Activated naive CD4-positive, alpha-beta T cell treated with anti-CD3 and anti-CD28 coated beads, Interleukin-2, amount 10 ng/mL, durations not matched to agents 7 days and 5 days (primary cell): Measurements from ENCODE around the gene COL4A6.
"Not testable (repeated sequence)": the region's sequence is repeated elsewhere in the genome, so short reads cannot be mapped to it uniquely, and the experiment has no call there.

Source experiments
- CTCF ChIA-PET: fragments of 350-600 bp; sonication (Branson Sonifier 250); formaldehyde crosslinking; loops from one replicate; lab custom pipeline; 2021; ENCODE audit warnings: antibody characterized with exemption; lab: Charles Lee
- DNase-seq: peaks from one replicate; pipeline ENCODE4 v3.0.0-alpha.2; 2020
- H3K27ac Mint-ChIP-seq: one replicate; pipeline ENCODE4 v1.8.0; 2021; ENCODE audit warnings: mild to moderate bottlenecking, moderate library complexity, mixed read lengths
- H3K27me3 Mint-ChIP-seq: one replicate; pipeline ENCODE4 v1.8.0; 2021; ENCODE audit warnings: mild to moderate bottlenecking, mixed read lengths
- H3K36me3 Mint-ChIP-seq: one replicate; pipeline ENCODE4 v1.8.0; 2021; ENCODE audit warnings: mixed read lengths
- H3K4me1 Mint-ChIP-seq: one replicate; pipeline ENCODE4 v1.8.0; 2021; ENCODE audit warnings: mixed read lengths
- H3K4me3 Mint-ChIP-seq: one replicate; pipeline ENCODE4 v1.8.0; 2021; ENCODE audit warnings: mild to moderate bottlenecking, moderate library complexity, mixed read lengths
- H3K9me3 Mint-ChIP-seq: one replicate; pipeline ENCODE4 v1.8.0; 2021; ENCODE audit warnings: mixed read lengths

Gene COL4A6

GRCh38 chrX:108380222-108380621, 58.0 kb downstream of the COL4A6 start:
- Mint-ChIP-seq H3K36me3 (no peaks in the 10 kb centered on the region), H3K9me3 (no peaks in the 10 kb centered on the region), H3K4me3 (no peak overlapping the region), H3K27me3 (no peaks in the 10 kb centered on the region), H3K27ac (no peak overlapping the region), H3K4me1 (no peaks in the 10 kb centered on the region)
- CTCF ChIA-PET = no interaction called here
- no peak for DNase-seq

- H3K4me3 Mint-ChIP-seq, H3K4me1 Mint-ChIP-seq, H3K27ac Mint-ChIP-seq, DNase-seq, H3K9me3 Mint-ChIP-seq, CTCF ChIA-PET, H3K27me3 Mint-ChIP-seq, H3K36me3 Mint-ChIP-seq: not testable (repeated sequence)
These were observed 61.4 kb downstream of the COL4A6 start for GRCh38 chrX:108376821-108377220.

GRCh38 chrX:108375591-108375990, 62.6 kb downstream of the COL4A6 start:
- H3K27ac Mint-ChIP-seq, CTCF ChIA-PET, H3K9me3 Mint-ChIP-seq, H3K4me1 Mint-ChIP-seq, H3K4me3 Mint-ChIP-seq, H3K27me3 Mint-ChIP-seq, H3K36me3 Mint-ChIP-seq, DNase-seq: not testable (repeated sequence)

GRCh38 chrX:108366644-108367406, 71.4 kb downstream of the COL4A6 start:
- no peaks in the 10 kb centered on the region for H3K36me3 Mint-ChIP-seq
- DNase-seq = no peak
- H3K27ac Mint-ChIP-seq = no peak overlapping the region
- no peaks in the 10 kb centered on the region for H3K9me3 Mint-ChIP-seq
- no peaks in the 10 kb centered on the region for H3K4me1 Mint-ChIP-seq
- no peaks in the 10 kb centered on the region for H3K27me3 Mint-ChIP-seq
- no peak overlapping the region for H3K4me3 Mint-ChIP-seq
- CTCF ChIA-PET = no interaction called here

GRCh38 chrX:108362026-108362425, 76.2 kb downstream of the COL4A6 start:
- H3K27ac Mint-ChIP-seq = no peak overlapping the region
- no peaks in the 10 kb centered on the region for H3K36me3 Mint-ChIP-seq
- no peak overlapping the region for H3K4me3 Mint-ChIP-seq
- no peaks in the 10 kb centered on the region for H3K4me1 Mint-ChIP-seq
- DNase-seq = no peak
- no peaks in the 10 kb centered on the region for H3K9me3 Mint-ChIP-seq
- CTCF ChIA-PET = no interaction called here
- H3K27me3 Mint-ChIP-seq = no peaks in the 10 kb centered on the region

- DNase-seq = no peak
- CTCF ChIA-PET = no interaction called here
- no peak overlapping the region for H3K27ac Mint-ChIP-seq
- no peaks in the 10 kb centered on the region for H3K27me3 Mint-ChIP-seq
- H3K4me1 Mint-ChIP-seq = no peaks in the 10 kb centered on the region
- no peaks in the 10 kb centered on the region for H3K36me3 Mint-ChIP-seq
- no peak overlapping the region for H3K4me3 Mint-ChIP-seq
- H3K9me3 Mint-ChIP-seq = no peaks in the 10 kb centered on the region
These were observed 76.9 kb downstream of the COL4A6 start for GRCh38 chrX:108361316-108361715.

- no peaks in the 10 kb centered on the region for H3K9me3 Mint-ChIP-seq
These were observed 78.2 kb downstream of the COL4A6 start for GRCh38 chrX:108359806-108360602.

GRCh38 chrX:108353452-108353851, 84.8 kb downstream of the COL4A6 start:
- H3K27ac Mint-ChIP-seq = no peak overlapping the region
- no peak for DNase-seq
- H3K36me3 Mint-ChIP-seq = no peaks in the 10 kb centered on the region
- H3K4me1 Mint-ChIP-seq = no peaks in the 10 kb centered on the region
- CTCF ChIA-PET = no interaction called here
- H3K27me3 Mint-ChIP-seq = no peaks in the 10 kb centered on the region
- no peak overlapping the region for H3K4me3 Mint-ChIP-seq
- H3K9me3 Mint-ChIP-seq = no peaks in the 10 kb centered on the region

More at GRCh38 chrX:108359806-108360602, 78.2 kb downstream of the COL4A6 start:
- no peak overlapping the region for H3K27ac Mint-ChIP-seq
- no peak overlapping the region for H3K4me3 Mint-ChIP-seq
- CTCF ChIA-PET = no interaction called here
- no peaks in the 10 kb centered on the region for H3K27me3 Mint-ChIP-seq
- H3K4me1 Mint-ChIP-seq = no peaks in the 10 kb centered on the region
- H3K36me3 Mint-ChIP-seq = no peaks in the 10 kb centered on the region
- no peak for DNase-seq

- CTCF ChIA-PET = no interaction called here
- Mint-ChIP-seq H3K27me3 (no peaks in the 10 kb centered on the region), H3K36me3 (no peaks in the 10 kb centered on the region), H3K4me3 (no peak overlapping the region), H3K9me3 (no peaks in the 10 kb centered on the region), H3K27ac (no peak overlapping the region), H3K4me1 (no peaks in the 10 kb centered on the region)
- no peak for DNase-seq
These were observed 89.0 kb downstream of the COL4A6 start for GRCh38 chrX:108349210-108349609.

- DNase-seq = no peak
- CTCF ChIA-PET = no interaction called here
- Mint-ChIP-seq H3K27me3 (no peaks in the 10 kb centered on the region), H3K36me3 (no peaks in the 10 kb centered on the region), H3K9me3 (no peaks in the 10 kb centered on the region), H3K4me1 (no peaks in the 10 kb centered on the region), H3K27ac (no peak overlapping the region), H3K4me3 (no peak overlapping the region)
These were observed 89.7 kb downstream of the COL4A6 start for GRCh38 chrX:108348525-108348924.

- Mint-ChIP-seq H3K9me3 (no peaks in the 10 kb centered on the region), H3K4me3 (no peak overlapping the region), H3K27ac (no peak overlapping the region), H3K36me3 (no peaks in the 10 kb centered on the region), H3K27me3 (no peaks in the 10 kb centered on the region), H3K4me1 (no peaks in the 10 kb centered on the region)
- no peak for DNase-seq
- CTCF ChIA-PET = interaction anchor here (0.5 kb wide), 1 partner anchor 1035 kb away, joined by 3 read pairs; no protein-coding TSS in a partner anchor
These were observed 90.4 kb downstream of the COL4A6 start for GRCh38 chrX:108347800-108348199.

- Mint-ChIP-seq H3K36me3 (no peaks in the 10 kb centered on the region), H3K9me3 (no peaks in the 10 kb centered on the region), H3K4me3 (no peak overlapping the region), H3K27ac (no peak overlapping the region), H3K4me1 (no peaks in the 10 kb centered on the region), H3K27me3 (no peaks in the 10 kb centered on the region)
- DNase-seq = no peak
- CTCF ChIA-PET = no interaction called here
These were observed 94.0 kb downstream of the COL4A6 start for GRCh38 chrX:108344216-108344615.

GRCh38 chrX:108341947-108342346, 96.3 kb downstream of the COL4A6 start:
- H3K9me3 Mint-ChIP-seq = no peaks in the 10 kb centered on the region
- H3K27me3 Mint-ChIP-seq = no peaks in the 10 kb centered on the region
- H3K4me3 Mint-ChIP-seq = no peak overlapping the region
- no peak for DNase-seq
- no peaks in the 10 kb centered on the region for H3K36me3 Mint-ChIP-seq
- no peaks in the 10 kb centered on the region for H3K4me1 Mint-ChIP-seq
- no peak overlapping the region for H3K27ac Mint-ChIP-seq
- CTCF ChIA-PET = no interaction called here

GRCh38 chrX:108332281-108332680, 105.9 kb downstream of the COL4A6 start:
- Mint-ChIP-seq H3K9me3 (no peaks in the 10 kb centered on the region), H3K36me3 (no peaks in the 10 kb centered on the region), H3K4me1 (no peaks in the 10 kb centered on the region), H3K4me3 (no peak overlapping the region), H3K27me3 (no peaks in the 10 kb centered on the region), H3K27ac (no peak overlapping the region)
- CTCF ChIA-PET = no interaction called here
- DNase-seq = no peak
